GM18499 (cell line): Measurements from ENCODE around the gene NAPG.
"Not testable (repeated sequence)": the region's sequence is repeated elsewhere in the genome, so short reads cannot be mapped to it uniquely, and the experiment has no call there.

ENCODE experiments used
- ATAC-seq: cut with Tn5 transposase; IDR thresholded peaks from one replicate; pipeline ENCODE4 v1.9.1; 2021; ENCODE audit warnings: moderate number of reproducible peaks; ENCODE audit not compliant: insufficient read depth, unreplicated experiment

Gene NAPG

GRCh38 chr18:10543277-10543676 is 17.4 kb downstream of the NAPG start:
- ATAC-seq = no peak

- no peak for ATAC-seq
Measured at GRCh38 chr18:10544093-10544748, 18.4 kb downstream of the NAPG start.

GRCh38 chr18:10546557-10547300 is 20.9 kb downstream of the NAPG start:
- ATAC-seq = no peak

- no peak for ATAC-seq
Measured at GRCh38 chr18:10552226-10552625, 26.4 kb downstream of the NAPG start.

GRCh38 chr18:10556251-10556650 is 30.4 kb downstream of the NAPG start:
- ATAC-seq = not testable (repeated sequence)

- no peak for ATAC-seq
Measured at GRCh38 chr18:10557085-10557677, 31.4 kb downstream of the NAPG start.

- no peak for ATAC-seq
Measured at GRCh38 chr18:10558243-10558966, 32.6 kb downstream of the NAPG start.

- ATAC-seq = no peak
Measured at GRCh38 chr18:10558967-10559298, 33.1 kb downstream of the NAPG start.

- ATAC-seq = no peak
Measured at GRCh38 chr18:10559553-10560451, 34.0 kb downstream of the NAPG start.

- ATAC-seq = no peak
Measured at GRCh38 chr18:10560452-10561045, 34.7 kb downstream of the NAPG start.

- ATAC-seq = no peak
Measured at GRCh38 chr18:10562773-10563160, 36.9 kb downstream of the NAPG start.

- no peak for ATAC-seq
Measured at GRCh38 chr18:10563886-10564285, 38.1 kb downstream of the NAPG start.

- ATAC-seq = no peak
Measured at GRCh38 chr18:10564975-10565773, 39.3 kb downstream of the NAPG start.

- ATAC-seq = no peak
Measured at GRCh38 chr18:10565835-10566234, 40.0 kb downstream of the NAPG start.

- ATAC-seq = no peak
Measured at GRCh38 chr18:10566390-10566789, 40.6 kb downstream of the NAPG start.

GRCh38 chr18:10569941-10570340 is 44.1 kb downstream of the NAPG start:
- not testable (repeated sequence) for ATAC-seq

- no peak for ATAC-seq
Measured at GRCh38 chr18:10570622-10571021, 44.8 kb downstream of the NAPG start.

- no peak for ATAC-seq
Measured at GRCh38 chr18:10571537-10571936, 45.7 kb downstream of the NAPG start.

- ATAC-seq = not testable (repeated sequence)
Measured at GRCh38 chr18:10573261-10573660, 47.4 kb downstream of the NAPG start.
